Activated naive CD4-positive, alpha-beta T cell treated with Interleukin-2 at 50 U/mL for 16 hours (primary cell): ENCODE results near the gene SLC25A34.
"Not testable (repeated sequence)": the region's sequence is repeated elsewhere in the genome, so short reads cannot be mapped to it uniquely, and the experiment has no call there.

Experiments
- DNase-seq: peaks from one replicate; pipeline ENCODE4 v3.0.0-alpha.2; 2020

Gene SLC25A34

GRCh38 chr1:15736038-15736891 lies at the start of gene SLC25A34:
SLC25A34 (plus strand) TSS chr1:15736258; CDS start chr1:15736486, 228 bp downstream.
- no peak for DNase-seq

- DNase-seq: no peak
These were observed 48.6 kb upstream of the SLC25A34 start for GRCh38 chr1:15687446-15687845.

DNA sequence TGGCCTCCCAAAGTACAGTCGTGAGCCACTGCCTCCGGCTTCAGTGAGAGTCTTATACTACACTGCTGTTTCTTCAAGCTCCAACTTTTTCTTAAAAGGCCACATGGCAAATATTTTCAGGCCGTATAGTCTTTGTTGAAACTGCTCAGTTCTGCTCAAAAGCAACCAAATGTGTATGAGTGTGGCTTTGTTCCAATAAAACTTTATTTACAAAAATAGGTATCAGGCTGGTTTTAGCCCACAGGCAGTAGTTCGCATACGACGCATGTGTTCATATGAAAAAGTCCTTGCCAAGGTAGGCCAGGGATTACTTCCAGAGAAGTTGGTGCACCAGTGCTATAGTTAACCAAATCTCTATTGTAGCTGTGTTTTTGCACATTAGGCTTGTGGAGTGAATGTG lies 45.7 kb upstream of the SLC25A34 start:
- DNase-seq: no peak

GRCh38 chr1:15691434-15692032 lies 44.5 kb upstream of the SLC25A34 start:
- DNase-seq: no peak

DNA sequence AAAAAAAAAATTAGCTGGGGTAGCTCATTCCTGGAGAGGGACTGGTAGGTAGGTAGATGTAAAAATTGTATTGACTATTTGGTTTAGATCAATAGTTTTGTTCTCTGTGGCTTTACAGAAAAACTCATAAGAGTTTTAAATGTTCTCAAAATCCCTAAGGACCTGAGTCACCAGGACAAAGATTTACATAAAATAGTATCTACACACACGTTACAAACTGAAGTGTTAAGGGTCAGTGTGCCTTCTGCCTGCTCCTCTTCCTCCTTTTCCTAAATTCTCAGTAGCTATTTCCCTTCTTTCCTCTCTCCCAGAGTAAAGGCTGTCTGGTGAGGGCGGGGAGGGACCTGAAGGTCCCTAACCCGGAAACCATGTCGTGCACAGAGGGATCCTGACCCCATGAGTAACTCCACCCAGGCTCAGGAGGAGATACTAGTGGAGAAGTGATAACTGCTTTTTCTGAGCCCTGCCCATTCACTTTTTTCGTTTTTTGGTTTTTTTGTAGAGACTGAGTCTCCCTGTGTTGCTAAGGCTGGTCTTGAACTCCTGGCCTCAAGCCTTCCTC lies 43.9 kb upstream of the SLC25A34 start:
- no peak for DNase-seq

DNA sequence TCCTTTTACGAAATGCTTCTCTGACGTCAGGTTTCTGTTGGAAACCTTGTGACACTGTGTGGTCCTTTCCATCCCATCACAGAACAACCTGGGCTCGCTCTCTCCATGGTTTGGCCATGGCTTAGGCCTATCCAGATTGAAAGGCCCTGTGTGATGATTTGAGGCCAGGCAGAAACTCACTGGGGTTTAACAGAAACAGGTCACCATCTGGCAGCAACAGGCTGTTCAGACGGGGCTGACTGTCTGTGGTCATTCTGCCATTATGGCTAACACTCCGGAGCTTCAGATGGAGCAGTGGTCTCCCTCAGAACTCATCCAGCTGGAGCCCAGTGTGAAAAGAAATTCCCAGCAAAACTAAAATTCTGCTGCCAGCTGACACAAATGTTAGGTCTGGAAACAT lies 42.7 kb upstream of the SLC25A34 start:
- no peak for DNase-seq

GRCh38 chr1:15696956-15697521 lies 39.0 kb upstream of the SLC25A34 start:
- DNase-seq: peak; percentile 17

- no peak for DNase-seq
These were observed 37.9 kb upstream of the SLC25A34 start for GRCh38 chr1:15698201-15698600.

DNA sequence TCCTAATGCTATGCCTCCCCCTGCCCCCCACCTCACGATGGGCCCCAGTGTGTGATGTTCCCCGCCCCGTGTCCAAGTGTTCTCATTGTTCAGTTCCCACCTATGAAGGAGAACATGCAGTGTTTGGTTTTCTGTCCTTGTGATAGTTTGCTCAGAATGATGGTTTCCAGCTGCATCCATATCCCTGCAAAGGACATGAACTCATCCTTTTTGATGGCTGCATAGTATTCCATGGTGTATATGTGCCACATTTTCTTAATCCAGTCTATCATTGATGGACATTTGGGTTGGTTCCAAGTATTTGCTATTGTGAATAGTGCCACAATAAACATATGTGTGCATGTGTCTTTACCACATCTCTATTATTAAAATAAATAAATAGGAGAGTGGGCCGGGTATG lies 36.7 kb upstream of the SLC25A34 start:
- DNase-seq: not testable (repeated sequence)

- no peak for DNase-seq
These were observed 35.5 kb upstream of the SLC25A34 start for GRCh38 chr1:15700508-15700907.

- DNase-seq: no peak
These were observed 34.3 kb upstream of the SLC25A34 start for GRCh38 chr1:15701784-15702183.

- DNase-seq: no peak
These were observed 33.1 kb upstream of the SLC25A34 start for GRCh38 chr1:15702722-15703550.

DNA sequence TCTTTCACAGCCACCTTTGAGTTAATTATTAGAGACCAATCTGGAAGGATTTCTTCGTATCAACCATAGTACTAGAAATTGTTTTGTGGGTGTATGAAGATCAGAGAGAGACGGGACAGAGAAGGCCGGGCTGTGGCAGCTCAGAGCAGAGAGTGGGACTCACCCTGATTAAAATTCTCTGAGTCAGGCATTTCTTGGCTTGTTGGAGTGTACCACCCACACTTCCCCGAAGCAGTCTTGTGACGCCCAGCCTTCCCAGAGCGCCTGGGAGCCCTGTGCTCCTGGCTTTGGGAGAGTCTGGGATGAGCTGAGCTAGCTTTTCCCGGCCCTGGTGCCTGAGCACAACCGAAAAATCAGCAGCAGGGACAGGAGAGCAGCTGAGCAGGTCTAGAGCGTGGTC lies 32.5 kb upstream of the SLC25A34 start:
- DNase-seq: no peak

DNA sequence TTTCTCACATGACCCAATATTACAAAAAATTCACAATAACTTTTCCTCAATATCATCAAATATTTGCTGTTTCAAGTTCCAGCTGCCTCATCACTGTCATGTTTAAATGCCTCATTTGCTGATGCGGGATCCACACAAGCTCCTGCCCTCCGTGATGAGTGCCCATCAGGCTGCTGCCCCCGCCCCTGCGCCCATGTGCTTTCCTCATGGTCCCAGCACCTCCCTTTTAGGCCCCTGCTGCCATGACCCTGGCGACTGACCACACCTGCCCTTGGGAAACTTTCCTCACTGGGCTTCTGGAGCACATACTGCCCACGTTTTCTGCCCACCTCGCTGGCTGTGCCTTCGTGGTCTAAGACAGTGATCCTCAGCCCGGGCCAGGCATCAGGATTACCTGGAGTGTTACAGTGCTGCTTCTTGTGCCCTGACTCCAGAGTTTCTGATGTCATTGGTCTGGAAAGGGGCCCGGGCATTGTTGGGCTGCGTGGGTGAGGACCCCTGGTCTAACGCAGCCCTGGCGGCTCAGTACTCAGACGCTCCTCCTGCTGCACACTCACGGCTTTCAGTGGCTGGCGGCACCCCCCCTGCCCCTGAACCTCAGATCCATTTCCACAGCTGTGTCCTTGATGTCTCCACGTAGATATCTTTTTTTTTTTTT lies 31.4 kb upstream of the SLC25A34 start:
- DNase-seq: no peak

DNA sequence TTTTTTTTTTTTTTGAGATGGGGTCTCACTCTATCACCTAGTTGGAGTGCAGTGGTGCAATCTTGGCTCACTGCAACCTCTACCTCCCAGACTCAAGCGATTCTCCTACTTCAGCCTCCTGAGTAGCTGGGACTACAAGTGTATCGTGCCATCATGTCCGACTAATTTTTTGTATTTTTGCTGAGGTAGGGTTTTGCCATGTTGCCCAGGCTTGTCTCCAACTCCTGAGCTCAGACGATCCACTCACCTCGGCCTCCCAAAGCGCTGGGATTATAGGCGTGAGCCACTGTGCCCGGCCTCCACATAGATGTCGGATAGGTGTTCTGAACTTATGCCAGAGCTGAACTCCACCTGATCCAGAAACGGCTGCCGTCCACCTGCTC lies 30.9 kb upstream of the SLC25A34 start:
- no peak for DNase-seq

GRCh38 chr1:15706751-15707150 lies 29.3 kb upstream of the SLC25A34 start:
- no peak for DNase-seq

GRCh38 chr1:15707239-15707925 lies 28.7 kb upstream of the SLC25A34 start:
- no peak for DNase-seq

DNA sequence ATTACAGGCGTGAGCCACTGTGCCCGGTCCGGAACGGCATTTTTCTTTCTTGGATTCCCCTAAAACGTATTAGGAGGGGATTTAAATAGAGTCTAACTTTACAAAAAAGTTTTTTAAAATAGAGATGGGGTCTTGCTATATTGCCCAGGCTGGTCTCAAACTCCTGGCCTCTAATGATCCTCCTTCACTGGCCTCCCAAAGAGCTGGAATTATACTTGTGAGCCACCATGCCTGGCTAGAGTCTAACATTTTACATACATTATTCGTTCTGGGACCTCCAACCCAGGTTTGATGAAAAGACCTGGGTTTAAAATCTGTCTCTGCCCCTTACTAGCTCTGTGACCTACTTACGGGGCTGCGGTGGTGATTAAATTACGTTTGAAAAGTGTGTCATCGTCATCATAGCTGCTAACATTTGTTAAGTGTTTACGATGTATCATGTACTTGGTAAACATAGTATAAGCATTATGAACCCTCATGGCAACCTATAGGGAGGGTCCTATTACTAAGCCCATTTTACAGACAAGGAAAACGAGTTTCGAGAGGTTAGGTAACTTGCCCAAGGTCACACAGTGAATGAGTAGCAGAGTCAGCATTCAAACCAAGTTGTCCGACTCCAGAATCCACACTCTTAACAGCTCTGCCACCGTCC lies 27.4 kb upstream of the SLC25A34 start:
- DNase-seq: no peak

- DNase-seq: no peak
These were observed 26.8 kb upstream of the SLC25A34 start for GRCh38 chr1:15709226-15709625.

- no peak for DNase-seq
These were observed 23.9 kb upstream of the SLC25A34 start for GRCh38 chr1:15712168-15712567.
